Natural killer cell (primary cell): ENCODE data around the gene RETREG1. TPM values are rescaled to one million over a fixed set of nuclear protein-coding genes. Genes with fewer than 3 reads are reported as not detected.

Experiments used
- ATAC-seq, 3 donors: fragments of 150-1000 bp in 2 of 3; fragments of 200-7000 bp in 1 of 3; cut with Tn5 transposase; 1 replicate in 1 of 3; 2 replicates in 2 of 3; pipeline ENCODE4 v1.10.0; 2021; ENCODE audit warnings: mild to moderate bottlenecking in 2 of 3, moderate library complexity in 2 of 3
- DNase-seq, 2 donors: peaks; one replicate each; pipeline versions ENCODE4 v3.0.0 to v3.0.0-alpha.2; 2013 to 2021; ENCODE audit warnings: mixed read lengths in 1 of 2
- H3K27ac ChIP-seq: one replicate; pipeline ENCODE4 v1.5.1; 2013; ENCODE audit warnings: mild to moderate bottlenecking, low read length
- H3K27me3 ChIP-seq: one replicate; pipeline ENCODE4 v1.6.1; 2013; ENCODE audit warnings: low read length; ENCODE audit not compliant: control insufficient read depth, insufficient read depth
- H3K36me3 ChIP-seq: one replicate; pipeline ENCODE4 v1.6.1; 2013; ENCODE audit warnings: low read length; ENCODE audit not compliant: control insufficient read depth, insufficient read depth
- H3K4me1 ChIP-seq: one replicate; pipeline ENCODE4 v1.6.1; 2013; ENCODE audit warnings: low read length; ENCODE audit not compliant: control insufficient read depth, insufficient read depth
- H3K4me3 ChIP-seq: one replicate; pipeline ENCODE4 v1.5.1; 2013; ENCODE audit warnings: low read length
- H3K9me3 ChIP-seq: one replicate; pipeline ENCODE4 v1.6.1; 2013; ENCODE audit warnings: low read length; ENCODE audit not compliant: control insufficient read depth, insufficient read depth
- H3K27ac Mint-ChIP-seq, 2 donors: one replicate each; pipeline ENCODE4 v1.8.0; 2022; ENCODE audit warnings: mild to moderate bottlenecking in 2 of 2, mixed read lengths in 2 of 2, moderate library complexity in 1 of 2
- H3K27me3 Mint-ChIP-seq, 2 donors: one replicate each; pipeline ENCODE4 v1.8.0; 2022; ENCODE audit warnings: low read depth in 2 of 2, mixed read lengths in 2 of 2
- H3K36me3 Mint-ChIP-seq: one replicate; pipeline ENCODE4 v1.8.0; 2022; ENCODE audit warnings: mixed read lengths
- H3K4me1 Mint-ChIP-seq, 2 donors: one replicate each; pipeline ENCODE4 v1.8.0; 2022; ENCODE audit warnings: mixed read lengths in 2 of 2
- H3K4me3 Mint-ChIP-seq: one replicate; pipeline ENCODE4 v1.8.0; 2022; ENCODE audit warnings: mild to moderate bottlenecking, moderate library complexity, mixed read lengths
- H3K9me3 Mint-ChIP-seq, 2 donors: one replicate each; pipeline ENCODE4 v1.8.0; 2022; ENCODE audit warnings: mixed read lengths in 2 of 2
- CTCF ChIP-seq: fragments of 200-600 bp; IDR thresholded peaks from one replicate; pipeline ENCODE4 v1.8.0; 2022; ENCODE audit warnings: antibody characterized with exemption
- WGBS: methylation state at CpG from one replicate; pipeline ENCODE4 v1.1.7; 2013; ENCODE audit warnings: missing lambda C conversion rate; ENCODE audit not compliant: insufficient coverage; 5-methylcytosine and 5-hydroxymethylcytosine counted together
- intact Hi-C: fragments of 100-400 bp; cut with micrococcal nuclease; formaldehyde crosslinking; loops from one replicate; pipeline ENCODE4 v1.14.2; 2022
- total RNA-seq, 4 donors: library from RNA; stranded (reverse); fragments of 120-200 nt in 1 of 4; gene quantifications; one replicate each; pipeline versions ENCODE4 v1.2.3 to v1.2.4, GENCODE V29; 2013 to 2022

RETREG1 gene
- total RNA-seq, 3 donors from 2014 or later (not counting 1 experiment from before 2014, with no cell fraction given): 2.1 to 4.5 (median 3.3) TPM

- no peak for TF ChIP-seq CTCF
- Mint-ChIP-seq H3K27ac (no peak overlapping the region), H3K36me3 (no peaks in the 10 kb centered on the region), H3K27me3 (no peaks in the 10 kb centered on the region), H3K4me3 (no peak overlapping the region), H3K4me1 (peaks cover 0 to 17% of the 10 kb centered on the region in 2 donors), H3K9me3 (no peaks in the 10 kb centered on the region)
- ATAC-seq (no peak), DNase-seq (no peak)
- 13% methylated on average over 7 of the region's 7 CpGs for WGBS
- Histone ChIP-seq H3K9me3 (no peaks in the 10 kb centered on the region), H3K36me3 (no peaks in the 10 kb centered on the region), H3K4me3 (no peak overlapping the region), H3K27ac (no peak overlapping the region), H3K27me3 (no peaks in the 10 kb centered on the region), H3K4me1 (no peaks in the 10 kb centered on the region)
- intact Hi-C loops: no loop called here
These were observed 16.4 kb downstream of the RETREG1 start for GRCh38 chr5:16600397-16600796.

- H3K9me3 ChIP-seq: no peaks in the 10 kb centered on the region
- H3K36me3 ChIP-seq: no peaks in the 10 kb centered on the region
- no peak for DNase-seq
- H3K27ac ChIP-seq: no peak overlapping the region
- no peak overlapping the region for H3K4me3 ChIP-seq
- no peaks in the 10 kb centered on the region for H3K27me3 ChIP-seq
- no peaks in the 10 kb centered on the region for H3K4me1 ChIP-seq
- Mint-ChIP-seq H3K27ac (no peak overlapping the region), H3K27me3 (no peaks in the 10 kb centered on the region), H3K4me1 (peaks cover 0 to 17% of the 10 kb centered on the region in 2 donors), H3K4me3 (no peak overlapping the region), H3K9me3 (no peaks in the 10 kb centered on the region), H3K36me3 (no peaks in the 10 kb centered on the region)
- 95% methylated on average over 10 of the region's 10 CpGs for WGBS
- TF ChIP-seq CTCF: no peak
- ATAC-seq: no peak
- intact Hi-C loops: no loop called here
These were observed 18.7 kb downstream of the RETREG1 start for GRCh38 chr5:16597946-16598694.

GRCh38 chr5:16596581-16596940 lies 20.2 kb downstream of the RETREG1 start:
- H3K4me1 Mint-ChIP-seq: peaks cover 0 to 17% of the 10 kb centered on the region in 2 donors
- intact Hi-C loops: no loop called here
- TF ChIP-seq CTCF: no peak

More at GRCh38 chr5:16596581-16596940, 20.2 kb downstream of the RETREG1 start:
- Mint-ChIP-seq H3K36me3 (no peaks in the 10 kb centered on the region), H3K4me3 (no peak overlapping the region), H3K27ac (no peak overlapping the region), H3K27me3 (no peaks in the 10 kb centered on the region), H3K9me3 (no peaks in the 10 kb centered on the region)
- DNase-seq (no peak), ATAC-seq (no peak)
- no peak overlapping the region for H3K27ac ChIP-seq
- no peaks in the 10 kb centered on the region for H3K9me3 ChIP-seq
- H3K36me3 ChIP-seq: no peaks in the 10 kb centered on the region
- no peaks in the 10 kb centered on the region for H3K27me3 ChIP-seq
- WGBS: 91% methylated on average over 5 of the region's 5 CpGs
- no peaks in the 10 kb centered on the region for H3K4me1 ChIP-seq
- H3K4me3 ChIP-seq: no peak overlapping the region
